Heart right ventricle (tissue), 16 donors: ENCODE data around the gene RPP30. TPM values are rescaled to one million over a fixed set of nuclear protein-coding genes. Genes with fewer than 3 reads are reported as not detected.

Experiments used
- ATAC-seq, 8 donors: fragments of 200-7000 bp; cut with Tn5 transposase; one replicate each; pipeline ENCODE4 v1.9.1; 2020; ENCODE audit warnings: mild to moderate bottlenecking in 8 of 8, moderate library complexity in 8 of 8, moderate number of reproducible peaks in 1 of 8
- DNase-seq, 2 donors: peaks; one replicate each; pipeline ENCODE4 v3.0.0-alpha.2; 2020
- H3K27ac ChIP-seq, 10 donors: fragments of 200-600 bp; sonication (generic) in 2 of 10; one replicate each; pipeline versions ENCODE4 v1.5.0 to v1.8.0; 2020 to 2022; ENCODE audit warnings: mild to moderate bottlenecking in 3 of 10
- H3K27me3 ChIP-seq, 7 donors: fragments of 200-600 bp; one replicate each; pipeline ENCODE4 v1.8.0; 2021 to 2022; ENCODE audit warnings: mild to moderate bottlenecking in 2 of 7
- H3K36me3 ChIP-seq, 9 donors: fragments of 200-600 bp; sonication (generic) in 1 of 9; one replicate each; pipeline versions ENCODE4 v1.5.0 to v1.8.0; 2020 to 2022; ENCODE audit warnings: mild to moderate bottlenecking in 2 of 9
- H3K4me1 ChIP-seq, 9 donors: fragments of 200-600 bp; sonication (generic) in 1 of 9; one replicate each; pipeline versions ENCODE4 v1.5.0 to v1.8.0; 2020 to 2022; ENCODE audit warnings: mild to moderate bottlenecking in 4 of 9
- H3K4me3 ChIP-seq, 10 donors: fragments of 200-600 bp; sonication (generic) in 2 of 10; one replicate each; pipeline versions ENCODE4 v1.5.0 to v1.8.0; 2020 to 2022; ENCODE audit warnings: mild to moderate bottlenecking in 7 of 10, moderate library complexity in 2 of 10
- H3K9me3 ChIP-seq, 11 donors: fragments of 200-600 bp in 10 of 11; sonication (generic) in 2 of 11; one replicate each; pipeline versions ENCODE4 v1.5.0 to v1.8.0; 2013 to 2022; ENCODE audit warnings: mild to moderate bottlenecking in 2 of 11, control low read depth in 1 of 11, moderate library complexity in 1 of 11
- WGBS, 2 donors: extraction: QIAGEN DNeasy Blood & Tissue Kit; methylation state at CpG; one replicate each; pipeline ENCODE4 v1.1.7; 2013; ENCODE audit warnings: inconsistent platforms in 1 of 2; 5-methylcytosine and 5-hydroxymethylcytosine counted together
- intact Hi-C, 10 donors: fragments of 100-400 bp; cut with DNase I; formaldehyde crosslinking; loops; one replicate each; pipeline versions ENCODE4 v1.11.1 to v1.14.2; 2022
- polyA plus RNA-seq, 2 donors: library from polyadenylated mRNA; stranded (reverse); fragments of 200-250 nt; gene quantifications; one replicate each; pipeline ENCODE4 v1.2.3, GENCODE V29; 2013
- total RNA-seq, 10 donors: library from RNA; stranded (reverse); fragmentation: NEBNext Ultra II Directional in 3 of 10; extraction: Animal tissue kit (Norgen Biotek cat#: 25700) in 3 of 10; gene quantifications; one replicate each; pipeline versions ENCODE4 v1.2.1 to v1.2.4, GENCODE V29; 2021 to 2023
- TF ChIP-seq, protein P1 (sequence below), 9 donors: fragments of 200-600 bp; sonication (generic) in 2 of 9; IDR thresholded peaks; one replicate each; pipeline versions ENCODE4 v1.5.0 to v1.8.0; 2021 to 2022; ENCODE audit warnings: antibody characterized with exemption in 9 of 9, mild to moderate bottlenecking in 5 of 9, moderate library complexity in 1 of 9
- donor health status: Arrhythmogenic right ventricular cardiomyopathy.
- donor health status: ischemic (EF 13 %, LVEDD 7.1; RV severe dilation, severe dysfunction).
- donor health status: healthy with polysubstance abuse.
- donor health status: DM: no; HTN: yes; CAD: no.
- donor health status: DM: no; HTN: no; CAD: no.
- donor health status: ischemic (EF 25% LVEDD 6.9; RV normal size, moderate dysfunction).
- donor health status: ischemic (EF 25% LVEDD 5.7; RV mildly dilated, moderate dysfunction).
- donor health status: healthy.
- donor health status: DM: yes; HTN: yes; CAD: no.
- donor health status: Ischemic cardiomyopathy.
- donor health status: ischemic (EF 35%, LVEDD 5.7; RV mildly dilated, moderate dysfunction).
- donor health status: nonischemic (EF 11% LVEDD 7.7; RV severe dilation, severe dysfunction).
- donor health status: DM: yes; HTN: yes; CAD: no.
- donor health status: PGD.
- donor health status: ischemic (EF 29% LVEDD 5.4; RV normal size, mild dysfunction).
- donor health status: nonischemic (EF 23%, LVEDD 6.1; RV moderate dilation, normal function).

The RPP30 gene
- total and polyA plus RNA-seq, 12 donors = 27.9 to 41.8 (median 33.7) TPM

DNA sequence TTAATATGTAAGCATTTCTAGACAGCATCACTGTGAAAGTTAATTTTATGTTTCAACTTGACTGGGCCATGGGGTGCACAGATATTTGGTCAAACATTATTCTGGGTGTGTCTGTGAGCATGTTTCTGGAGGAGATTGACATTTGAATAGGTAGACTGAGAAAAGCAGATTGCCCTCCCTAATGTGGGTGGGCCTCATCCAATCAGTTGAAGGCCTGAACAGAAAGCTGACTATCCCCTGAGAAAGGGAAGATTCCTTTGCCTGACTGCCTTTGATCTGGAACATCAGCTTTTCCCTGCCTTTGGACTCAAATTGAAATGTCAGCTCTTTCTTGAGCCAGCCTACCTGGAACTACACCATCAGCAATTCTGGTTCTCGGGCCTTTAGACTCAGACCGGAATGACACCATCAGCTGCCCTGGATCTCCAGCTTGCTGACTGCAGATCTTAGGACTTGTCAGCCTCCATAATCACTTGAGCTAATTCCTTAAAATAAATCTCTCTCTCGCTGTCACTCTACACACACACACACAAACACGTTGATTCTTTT, 5.7 kb upstream of the RPP30 start:
- no peak for DNase-seq
- H3K36me3 ChIP-seq = no peaks in the 10 kb centered on the region
- no peak for ATAC-seq
- no peak overlapping the region for H3K4me3 ChIP-seq
- H3K4me1 ChIP-seq = peaks cover 0 to 5% (median 0%) of the 10 kb centered on the region in 9 donors
- TF ChIP-seq, protein P1, sequence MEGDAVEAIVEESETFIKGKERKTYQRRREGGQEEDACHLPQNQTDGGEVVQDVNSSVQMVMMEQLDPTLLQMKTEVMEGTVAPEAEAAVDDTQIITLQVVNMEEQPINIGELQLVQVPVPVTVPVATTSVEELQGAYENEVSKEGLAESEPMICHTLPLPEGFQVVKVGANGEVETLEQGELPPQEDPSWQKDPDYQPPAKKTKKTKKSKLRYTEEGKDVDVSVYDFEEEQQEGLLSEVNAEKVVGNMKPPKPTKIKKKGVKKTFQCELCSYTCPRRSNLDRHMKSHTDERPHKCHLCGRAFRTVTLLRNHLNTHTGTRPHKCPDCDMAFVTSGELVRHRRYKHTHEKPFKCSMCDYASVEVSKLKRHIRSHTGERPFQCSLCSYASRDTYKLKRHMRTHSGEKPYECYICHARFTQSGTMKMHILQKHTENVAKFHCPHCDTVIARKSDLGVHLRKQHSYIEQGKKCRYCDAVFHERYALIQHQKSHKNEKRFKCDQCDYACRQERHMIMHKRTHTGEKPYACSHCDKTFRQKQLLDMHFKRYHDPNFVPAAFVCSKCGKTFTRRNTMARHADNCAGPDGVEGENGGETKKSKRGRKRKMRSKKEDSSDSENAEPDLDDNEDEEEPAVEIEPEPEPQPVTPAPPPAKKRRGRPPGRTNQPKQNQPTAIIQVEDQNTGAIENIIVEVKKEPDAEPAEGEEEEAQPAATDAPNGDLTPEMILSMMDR (IDR thresholded peaks at IDR 0.05) = no peak
- H3K27ac ChIP-seq = no peak overlapping the region
- H3K27me3 ChIP-seq = peaks cover 0 to 38% (median 22%) of the 10 kb centered on the region in 7 donors
- peaks cover 0 to 11% (median 0%) of the 10 kb centered on the region in 11 donors for H3K9me3 ChIP-seq
- intact Hi-C loops = loop anchor here in 3 of 10 donors (5.0 to 10.0 kb wide), 4 partner anchors 111 to 1071 kb away; no protein-coding TSS in a partner anchor
- 87 to 91% methylated on average over 4 of the region's 4 CpGs for WGBS, 2 donors

DNA sequence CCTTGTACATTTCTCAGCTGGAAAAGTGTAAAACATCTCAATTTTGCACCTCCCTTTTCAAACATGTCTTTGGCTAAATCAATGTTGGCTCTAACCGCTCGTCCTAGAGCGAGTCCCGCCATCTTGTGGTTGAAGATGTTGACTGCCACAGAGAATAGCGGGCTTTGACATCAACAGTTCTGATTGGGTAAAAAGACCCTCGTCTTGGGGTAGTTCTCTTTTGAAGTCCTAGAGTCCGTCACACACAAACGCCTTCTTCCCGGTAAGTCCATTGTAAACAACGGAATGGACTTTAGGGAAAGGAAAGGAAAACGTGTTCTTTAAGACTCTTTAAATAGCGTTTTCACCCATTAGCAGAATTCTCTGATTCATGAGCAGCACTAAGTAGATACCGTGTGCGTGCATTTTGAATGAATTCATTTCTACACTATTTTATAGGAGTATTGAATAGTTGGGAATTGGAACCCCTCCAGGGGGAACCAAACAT, 452 bp upstream of the RPP30 start:
- Histone ChIP-seq H3K9me3 (peaks cover 0 to 11% (median 0%) of the 10 kb centered on the region in 11 donors), H3K4me1 (peaks cover 0 to 31% (median 18%) of the 10 kb centered on the region in 9 donors), H3K36me3 (peaks cover 0 to 20% (median 10%) of the 10 kb centered on the region in 9 donors), H3K4me3 (peak overlapping the region in 9 of 10 donors; percentile 54 to 92 (median 74)), H3K27ac (peak overlapping the region in 8 of 10 donors; percentile 37 to 79 (median 66)), H3K27me3 (peaks cover 0 to 12% (median 7%) of the 10 kb centered on the region in 7 donors)
- TF ChIP-seq, protein P1 (IDR thresholded peaks at IDR 0.05) = peak; percentile 19 to 74 (median 53)
- intact Hi-C loops = loop anchor here in 3 of 10 donors (5.0 to 10.0 kb wide), 2 partner anchors 513 to 1079 kb away; no protein-coding TSS in a partner anchor
- peak; percentile 62 to 92 (median 76) for ATAC-seq
- DNase-seq = peak in 1 of 2 donors; percentile 42
- WGBS, 2 donors = 1 to 2% methylated on average over 14 of the region's 14 CpGs

DNA sequence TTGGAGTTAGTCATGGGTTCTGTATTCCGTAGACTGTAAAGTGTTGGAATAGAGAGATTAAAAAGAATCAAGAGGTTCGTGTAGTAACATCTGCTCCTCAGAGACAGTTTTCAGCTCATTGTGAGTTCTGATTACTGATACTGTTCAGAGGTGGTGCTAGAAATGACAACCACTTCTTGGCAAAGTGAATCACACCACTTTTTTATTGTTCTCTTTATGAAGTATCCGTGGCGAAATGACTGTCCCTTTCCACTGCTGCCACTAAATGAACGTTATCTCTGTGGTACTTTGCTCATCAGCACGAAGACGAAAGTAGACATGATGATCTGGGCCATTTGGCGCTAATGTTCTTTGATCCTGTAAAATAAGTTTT, 860 bp downstream of the RPP30 start:
- Histone ChIP-seq H3K36me3 (peaks cover 0 to 33% (median 18%) of the 10 kb centered on the region in 9 donors), H3K4me3 (peak overlapping the region; percentile 47 to 92 (median 74)), H3K27me3 (peaks cover 0 to 8% (median 0%) of the 10 kb centered on the region in 7 donors), H3K27ac (peak overlapping the region in 2 of 10 donors; percentile 69 to 73), H3K4me1 (peaks cover 0 to 31% (median 18%) of the 10 kb centered on the region in 9 donors), H3K9me3 (peaks cover 0 to 11% (median 0%) of the 10 kb centered on the region in 11 donors)
- 21 to 24% methylated on average over 8 of the region's 8 CpGs for WGBS, 2 donors
- TF ChIP-seq, protein P1 (IDR thresholded peaks at IDR 0.05) = no peak
- no peak for DNase-seq
- ATAC-seq = no peak
- intact Hi-C loops = loop anchor here in 3 of 10 donors (5.0 to 10.0 kb wide), 2 partner anchors 512 to 1080 kb away; no protein-coding TSS in a partner anchor

DNA sequence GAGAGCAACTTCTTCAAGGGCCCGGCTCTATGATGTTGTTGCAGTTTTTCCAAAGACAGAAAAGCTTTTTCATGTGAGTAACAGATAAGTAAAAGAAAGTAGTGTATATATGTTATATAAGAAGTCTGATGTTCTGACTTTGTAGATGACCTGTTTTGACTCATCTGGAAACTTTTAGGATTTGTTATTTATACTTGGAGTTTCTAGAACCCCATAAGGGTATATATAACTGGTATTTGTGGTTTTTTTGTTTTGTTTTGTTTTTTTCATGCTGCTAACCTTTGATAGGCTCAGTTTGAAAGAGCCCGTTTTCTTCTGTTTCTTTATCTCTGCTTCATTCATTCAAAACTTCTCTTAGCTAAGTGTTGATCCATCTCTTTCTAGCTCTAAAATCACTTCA, 7.3 kb downstream of the RPP30 start:
- Histone ChIP-seq H3K4me3 (no peak overlapping the region), H3K27me3 (no peaks in the 10 kb centered on the region), H3K9me3 (no peaks in the 10 kb centered on the region), H3K36me3 (peaks cover 0 to 90% (median 34%) of the 10 kb centered on the region in 9 donors), H3K27ac (no peak overlapping the region), H3K4me1 (peaks cover 0 to 5% (median under 1%) of the 10 kb centered on the region in 9 donors)
- TF ChIP-seq, protein P1 (IDR thresholded peaks at IDR 0.05) = no peak
- WGBS, 2 donors = 90 to 92% methylated on average over 2 of the region's 2 CpGs
- ATAC-seq = no peak
- DNase-seq = no peak
- intact Hi-C loops = loop anchor here in 1 of 10 donors (10.0 kb wide), 1 partner anchor 506 kb away; no protein-coding TSS in a partner anchor
